Parathyroid adenoma (tissue), 2 donors: ENCODE measurements around the gene SLC25A21.
"Not testable (repeated sequence)": the region's sequence is repeated elsewhere in the genome, so short reads cannot be mapped to it uniquely, and the experiment has no call there.

Experiments
- H2AFZ ChIP-seq: fragments of 300-600 bp; sonication (generic); one replicate; pipeline ENCODE4 v1.7.0; 2017; ENCODE audit warnings: antibody characterized with exemption, mild to moderate bottlenecking
- H3K27ac ChIP-seq: fragments of 300-600 bp; sonication (generic); one replicate; pipeline ENCODE4 v1.7.0; 2017
- H3K27me3 ChIP-seq: fragments of 300-600 bp; sonication (generic); one replicate; pipeline ENCODE4 v1.7.0; 2017; ENCODE audit warnings: low read length; ENCODE audit not compliant: control insufficient read depth, insufficient read depth
- H3K36me3 ChIP-seq: fragments of 300-600 bp; sonication (generic); one replicate; pipeline ENCODE4 v1.7.0; 2017; ENCODE audit warnings: low read length; ENCODE audit not compliant: control insufficient read depth, insufficient read depth
- H3K4me1 ChIP-seq: fragments of 300-600 bp; sonication (generic); one replicate; pipeline ENCODE4 v1.7.0; 2017; ENCODE audit warnings: control low read depth
- H3K4me2 ChIP-seq: fragments of 300-600 bp; sonication (generic); one replicate; pipeline ENCODE4 v1.7.0; 2017; ENCODE audit warnings: low read length
- H3K4me3 ChIP-seq: fragments of 300-600 bp; sonication (generic); one replicate; pipeline ENCODE4 v1.7.0; 2017; ENCODE audit warnings: low read depth, low read length
- H3K79me2 ChIP-seq: fragments of 300-600 bp; sonication (generic); one replicate; pipeline ENCODE4 v1.7.0; 2017; ENCODE audit warnings: control low read depth
- H3K9ac ChIP-seq: fragments of 300-600 bp; sonication (generic); one replicate; pipeline ENCODE4 v1.7.0; 2017; ENCODE audit warnings: mild to moderate bottlenecking
- H3K9me3 ChIP-seq: fragments of 300-600 bp; sonication (generic); one replicate; pipeline ENCODE4 v1.7.0; 2017; ENCODE audit warnings: low read length; ENCODE audit not compliant: control insufficient read depth
- TF ChIP-seq, protein P1 (sequence below): fragments of 300-600 bp; sonication (generic); IDR thresholded peaks from one replicate; pipeline ENCODE4 v1.7.0; 2017; ENCODE audit warnings: antibody characterized with exemption, mild to moderate bottlenecking
- donor health status: primary hyperparathyroidism.

Gene SLC25A21

DNA sequence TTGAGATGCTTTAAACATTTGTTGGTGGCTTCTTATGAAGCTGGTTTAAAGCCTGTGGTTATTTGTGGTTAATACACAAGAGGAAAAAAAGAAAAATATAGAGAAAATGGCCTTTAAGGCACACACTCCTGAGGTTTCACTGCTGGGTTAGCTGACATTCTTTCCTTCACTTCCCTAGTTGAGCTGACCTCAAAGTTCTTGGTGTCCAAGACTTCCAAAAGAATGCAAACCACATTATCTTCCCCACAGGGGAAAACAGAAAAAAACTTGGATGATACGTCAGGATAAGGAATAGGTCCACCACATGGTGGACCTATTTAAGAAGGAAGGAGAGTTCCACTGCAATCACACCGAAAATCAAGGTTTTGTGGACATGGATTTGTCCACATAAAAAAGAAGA is 94.3 kb downstream of the SLC25A21 start:
- TF ChIP-seq, protein P1, sequence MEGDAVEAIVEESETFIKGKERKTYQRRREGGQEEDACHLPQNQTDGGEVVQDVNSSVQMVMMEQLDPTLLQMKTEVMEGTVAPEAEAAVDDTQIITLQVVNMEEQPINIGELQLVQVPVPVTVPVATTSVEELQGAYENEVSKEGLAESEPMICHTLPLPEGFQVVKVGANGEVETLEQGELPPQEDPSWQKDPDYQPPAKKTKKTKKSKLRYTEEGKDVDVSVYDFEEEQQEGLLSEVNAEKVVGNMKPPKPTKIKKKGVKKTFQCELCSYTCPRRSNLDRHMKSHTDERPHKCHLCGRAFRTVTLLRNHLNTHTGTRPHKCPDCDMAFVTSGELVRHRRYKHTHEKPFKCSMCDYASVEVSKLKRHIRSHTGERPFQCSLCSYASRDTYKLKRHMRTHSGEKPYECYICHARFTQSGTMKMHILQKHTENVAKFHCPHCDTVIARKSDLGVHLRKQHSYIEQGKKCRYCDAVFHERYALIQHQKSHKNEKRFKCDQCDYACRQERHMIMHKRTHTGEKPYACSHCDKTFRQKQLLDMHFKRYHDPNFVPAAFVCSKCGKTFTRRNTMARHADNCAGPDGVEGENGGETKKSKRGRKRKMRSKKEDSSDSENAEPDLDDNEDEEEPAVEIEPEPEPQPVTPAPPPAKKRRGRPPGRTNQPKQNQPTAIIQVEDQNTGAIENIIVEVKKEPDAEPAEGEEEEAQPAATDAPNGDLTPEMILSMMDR, result no peak
- Histone ChIP-seq H3K27ac (no peak overlapping the region), H3K79me2 (no peaks in the 10 kb centered on the region), H3K9me3 (no peaks in the 10 kb centered on the region), H3K4me3 (no peak overlapping the region), H3K9ac (no peak overlapping the region), H3K27me3 (no peaks in the 10 kb centered on the region), H3K4me2 (no peak overlapping the region), H3K4me1 (no peaks in the 10 kb centered on the region), H2AFZ (no peak overlapping the region), H3K36me3 (no peaks in the 10 kb centered on the region)

DNA sequence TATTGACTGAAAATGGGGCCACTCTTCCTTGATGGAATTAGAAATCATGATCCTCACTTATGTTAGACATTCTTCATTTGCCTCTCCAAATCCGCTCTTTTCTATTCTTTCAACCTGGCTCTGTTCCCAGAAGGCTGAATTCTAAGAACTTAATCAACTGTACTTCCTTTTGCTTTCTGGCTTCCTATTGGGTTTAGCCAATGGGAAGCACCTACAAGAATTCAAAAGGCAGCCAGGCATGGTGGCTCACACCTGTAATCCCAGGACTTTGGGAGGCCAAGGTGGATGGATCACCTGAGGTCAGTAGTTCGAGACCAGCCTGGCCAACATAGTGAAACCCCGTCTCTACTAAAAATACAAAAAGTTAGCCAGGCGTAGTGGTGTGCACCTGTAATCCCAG is 98.1 kb downstream of the SLC25A21 start:
- H3K4me2 ChIP-seq, H3K4me1 ChIP-seq, H3K4me3 ChIP-seq, H3K9me3 ChIP-seq, H3K36me3 ChIP-seq, H3K9ac ChIP-seq, H3K79me2 ChIP-seq, H3K27me3 ChIP-seq, H3K27ac ChIP-seq, H2AFZ ChIP-seq: not testable (repeated sequence)

DNA sequence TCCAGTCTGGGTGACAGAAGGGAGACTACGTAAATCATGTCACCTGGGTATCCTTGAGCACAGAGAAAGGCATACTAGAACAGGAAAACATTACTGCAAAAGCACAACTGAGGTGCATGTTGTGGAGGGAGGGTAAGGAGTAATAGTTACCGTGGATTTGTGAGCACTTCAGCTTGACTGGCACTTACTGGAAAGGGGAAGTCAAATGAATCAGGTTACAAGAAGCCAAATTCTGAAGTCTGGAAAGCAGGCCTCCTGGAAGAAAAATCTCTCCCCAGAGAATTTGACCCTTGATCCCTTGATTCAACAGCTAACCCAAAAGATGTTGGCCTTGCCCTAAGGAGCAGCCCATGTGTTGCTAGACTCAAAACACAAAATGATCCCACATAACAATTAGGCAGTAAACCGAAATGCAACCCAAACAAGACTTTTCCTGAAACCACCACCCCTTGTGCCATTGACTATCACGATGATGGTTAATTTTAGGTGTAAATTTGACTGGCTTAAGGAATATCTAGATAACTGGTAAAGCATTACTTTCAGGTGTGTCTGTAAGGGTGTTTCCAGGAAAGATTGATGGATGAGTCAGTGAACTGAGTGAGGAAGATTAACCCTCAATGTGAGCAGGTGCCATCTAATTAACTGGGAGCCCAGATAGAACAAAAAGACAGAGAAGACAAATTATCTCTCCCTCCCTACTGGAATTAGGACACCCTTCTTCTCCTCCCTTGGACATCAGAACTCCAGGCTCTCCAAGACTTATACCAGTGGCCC is 108.8 kb downstream of the SLC25A21 start:
- Histone ChIP-seq H3K27me3 (no peaks in the 10 kb centered on the region), H2AFZ (no peak overlapping the region), H3K9ac (no peak overlapping the region), H3K4me2 (no peak overlapping the region), H3K9me3 (no peaks in the 10 kb centered on the region), H3K79me2 (no peaks in the 10 kb centered on the region), H3K4me3 (no peak overlapping the region), H3K4me1 (no peaks in the 10 kb centered on the region), H3K36me3 (no peaks in the 10 kb centered on the region), H3K27ac (no peak overlapping the region)
- TF ChIP-seq, protein P1, result no peak

DNA sequence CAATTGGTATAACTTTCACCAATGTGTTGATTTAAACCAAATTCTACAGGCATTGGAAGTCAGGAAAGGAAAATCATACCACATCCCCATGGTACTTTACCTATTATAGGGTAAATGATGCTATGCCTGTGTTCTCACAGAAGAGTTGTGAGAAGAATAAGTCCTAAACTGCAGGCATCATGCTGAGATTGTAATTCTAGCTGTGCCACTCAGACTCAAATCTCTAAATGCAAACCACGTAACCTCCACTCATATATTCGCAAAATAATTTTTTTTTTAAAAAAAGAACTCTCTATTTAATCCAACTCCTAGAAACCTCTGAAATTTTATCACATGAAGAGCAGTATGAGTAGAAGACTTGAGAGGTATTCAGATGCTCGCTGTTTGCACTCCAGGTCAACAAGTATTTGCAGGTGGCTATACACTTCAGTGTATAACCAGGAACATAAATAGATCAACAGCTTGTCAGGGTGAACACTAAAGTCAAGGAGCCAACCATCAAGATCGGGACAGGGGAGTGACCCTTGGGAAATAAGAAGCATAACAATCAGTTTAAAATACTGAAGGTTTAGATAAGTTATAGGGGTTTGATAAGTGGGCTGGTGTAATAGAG is 110.1 kb downstream of the SLC25A21 start:
- no peak overlapping the region for H2AFZ ChIP-seq
- no peaks in the 10 kb centered on the region for H3K27me3 ChIP-seq
- TF ChIP-seq, protein P1, result no peak
- no peaks in the 10 kb centered on the region for H3K4me1 ChIP-seq
- no peaks in the 10 kb centered on the region for H3K79me2 ChIP-seq
- no peak overlapping the region for H3K9ac ChIP-seq
- H3K4me2 ChIP-seq, result no peak overlapping the region
- no peak overlapping the region for H3K27ac ChIP-seq
- H3K9me3 ChIP-seq, result no peaks in the 10 kb centered on the region
- no peak overlapping the region for H3K4me3 ChIP-seq
- no peaks in the 10 kb centered on the region for H3K36me3 ChIP-seq

DNA sequence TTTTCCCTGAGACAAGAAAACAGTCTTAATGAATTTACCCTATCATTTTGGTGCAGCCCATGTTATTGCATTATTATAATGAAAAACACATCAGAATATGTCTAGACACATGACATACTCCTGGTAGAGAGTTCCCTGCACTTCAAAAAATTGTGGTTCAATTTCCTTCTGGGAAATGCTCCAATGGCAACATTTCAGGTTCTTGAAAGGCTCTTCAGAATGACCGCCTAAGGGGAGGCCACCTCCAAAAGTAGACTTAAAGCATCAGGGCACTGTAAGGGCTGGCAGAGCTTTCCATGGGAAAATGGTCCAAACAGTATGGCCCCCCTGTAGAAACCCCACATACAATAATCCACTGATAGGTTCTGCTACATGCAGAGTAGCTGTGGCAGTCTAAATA is 110.7 kb downstream of the SLC25A21 start:
- no peaks in the 10 kb centered on the region for H3K27me3 ChIP-seq
- no peaks in the 10 kb centered on the region for H3K9me3 ChIP-seq
- H3K27ac ChIP-seq, result no peak overlapping the region
- H3K4me1 ChIP-seq, result no peaks in the 10 kb centered on the region
- H3K36me3 ChIP-seq, result no peaks in the 10 kb centered on the region
- no peak overlapping the region for H3K4me3 ChIP-seq
- TF ChIP-seq, protein P1, result no peak
- no peak overlapping the region for H3K4me2 ChIP-seq
- no peaks in the 10 kb centered on the region for H3K79me2 ChIP-seq
- no peak overlapping the region for H2AFZ ChIP-seq
- H3K9ac ChIP-seq, result no peak overlapping the region
